SK-N-MC (cell line): Measurements from ENCODE around the gene ELFN1.

ENCODE experiments used
- EZH2 ChIP-seq: fragments of 200-600 bp; sonication (generic); IDR thresholded peaks from one replicate; pipeline ENCODE4 v1.6.1; 2017; ENCODE audit warnings: antibody characterized with exemption
- POLR2AphosphoS5 ChIP-seq: IDR thresholded peaks from 2 replicates; pipeline ENCODE4 v1.6.1; 2012; ENCODE audit warnings: mild to moderate bottlenecking, low read depth, low read length, borderline replicate concordance

DNA sequence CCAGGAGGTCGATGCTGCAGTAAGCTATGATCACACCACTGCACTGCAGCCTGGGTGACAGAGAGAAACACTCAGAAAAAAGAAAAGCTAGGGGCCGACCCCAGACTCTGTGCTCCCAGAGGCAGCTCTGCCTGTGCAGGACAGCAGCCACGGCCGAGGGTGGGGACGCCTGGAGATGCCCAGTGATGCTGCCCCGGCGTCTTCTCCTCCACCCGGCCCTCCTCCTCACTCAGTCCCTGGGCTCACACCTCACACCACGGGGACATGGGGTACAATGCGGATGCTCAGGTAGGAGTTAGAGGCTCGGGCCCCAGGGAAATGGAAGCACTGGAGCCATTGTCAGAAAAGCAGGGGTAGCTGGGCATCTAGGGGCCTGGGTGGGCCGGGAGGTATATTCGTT is 46.3 kb upstream of the ELFN1 start:
- TF ChIP-seq EZH2 (no peak), POLR2AphosphoS5 (no peak)
